Gastroesophageal sphincter (tissue), 4 donors: ENCODE measurements around the gene SNCB. TPM values are rescaled to one million over a fixed set of nuclear protein-coding genes. Genes with fewer than 3 reads are reported as not detected.

Experiments used
- ATAC-seq: fragments of 150-250 bp; one replicate; pipeline ENCODE4 v1.9.1; 2016; ENCODE audit warnings: mild to moderate bottlenecking, moderate library complexity
- H3K27ac ChIP-seq, 4 donors: fragments of 200-600 bp; sonication (generic) in 3 of 4; 1 replicate in 3 of 4; 2 replicates in 1 of 4; pipeline ENCODE4 v1.5.1; 2016 to 2019
- H3K27me3 ChIP-seq: fragments of 200-600 bp; sonication (generic); one replicate; pipeline ENCODE4 v1.5.1; 2019
- H3K36me3 ChIP-seq, 2 donors: fragments of 200-600 bp; sonication (generic); one replicate each; pipeline ENCODE4 v1.5.1; 2019; ENCODE audit warnings: control low read depth in 1 of 2
- H3K4me1 ChIP-seq, 3 donors: fragments of 200-600 bp; sonication (generic); 1 replicate in 2 of 3; 2 replicates in 1 of 3; pipeline ENCODE4 v1.5.1; 2016 to 2019; ENCODE audit warnings: control low read depth in 2 of 3
- H3K4me3 ChIP-seq, 2 donors: fragments of 200-600 bp; sonication (generic); one replicate each; pipeline ENCODE4 v1.5.1; 2019; ENCODE audit warnings: mild to moderate bottlenecking in 1 of 2, moderate library complexity in 1 of 2
- H3K9me3 ChIP-seq, 3 donors: fragments of 200-600 bp; sonication (generic); one replicate each; pipeline ENCODE4 v1.5.1; 2017 to 2019; ENCODE audit warnings: control low read depth in 2 of 3
- CTCF ChIP-seq, 4 experiments: fragments of 200-600 bp in 2 of 4; fragments of 450-650 bp in 2 of 4; sonication (generic) in 1 of 4; IDR thresholded peaks; one replicate each; pipeline ENCODE4 v1.5.1; 2017 to 2019; ENCODE audit warnings: antibody characterized with exemption in 4 of 4, mild to moderate bottlenecking in 2 of 4, moderate library complexity in 2 of 4
- EP300 ChIP-seq: sonication (generic); formaldehyde crosslinking; IDR thresholded peaks from one replicate; pipeline ENCODE4 v1.6.1; 2017; ENCODE audit warnings: antibody characterized with exemption, mild to moderate bottlenecking
- POLR2A ChIP-seq, 2 donors: fragments of 450-650 bp; IDR thresholded peaks; one replicate each; pipeline ENCODE4 v1.6.1; 2017; ENCODE audit warnings: antibody characterized with exemption in 2 of 2, mild to moderate bottlenecking in 2 of 2, moderate library complexity in 1 of 2
- POLR2AphosphoS5 ChIP-seq: sonication (generic); formaldehyde crosslinking; IDR thresholded peaks from one replicate; pipeline ENCODE4 v1.6.1; 2017; ENCODE audit warnings: antibody characterized with exemption
- WGBS, 2 donors: methylation state at CpG; one replicate each; pipeline ENCODE4 v1.1.5; 2018; ENCODE audit warnings: low coverage in 1 of 2; 5-methylcytosine and 5-hydroxymethylcytosine counted together
- total RNA-seq, 4 donors: library from RNA; depleted of rRNA; stranded (reverse); fragments of >200 nt; gene quantifications; one replicate each; pipeline ENCODE4 v1.1.0, GENCODE V29; 2016

The SNCB gene
- total RNA-seq, 4 donors from 2014 or later: not detected

DNA sequence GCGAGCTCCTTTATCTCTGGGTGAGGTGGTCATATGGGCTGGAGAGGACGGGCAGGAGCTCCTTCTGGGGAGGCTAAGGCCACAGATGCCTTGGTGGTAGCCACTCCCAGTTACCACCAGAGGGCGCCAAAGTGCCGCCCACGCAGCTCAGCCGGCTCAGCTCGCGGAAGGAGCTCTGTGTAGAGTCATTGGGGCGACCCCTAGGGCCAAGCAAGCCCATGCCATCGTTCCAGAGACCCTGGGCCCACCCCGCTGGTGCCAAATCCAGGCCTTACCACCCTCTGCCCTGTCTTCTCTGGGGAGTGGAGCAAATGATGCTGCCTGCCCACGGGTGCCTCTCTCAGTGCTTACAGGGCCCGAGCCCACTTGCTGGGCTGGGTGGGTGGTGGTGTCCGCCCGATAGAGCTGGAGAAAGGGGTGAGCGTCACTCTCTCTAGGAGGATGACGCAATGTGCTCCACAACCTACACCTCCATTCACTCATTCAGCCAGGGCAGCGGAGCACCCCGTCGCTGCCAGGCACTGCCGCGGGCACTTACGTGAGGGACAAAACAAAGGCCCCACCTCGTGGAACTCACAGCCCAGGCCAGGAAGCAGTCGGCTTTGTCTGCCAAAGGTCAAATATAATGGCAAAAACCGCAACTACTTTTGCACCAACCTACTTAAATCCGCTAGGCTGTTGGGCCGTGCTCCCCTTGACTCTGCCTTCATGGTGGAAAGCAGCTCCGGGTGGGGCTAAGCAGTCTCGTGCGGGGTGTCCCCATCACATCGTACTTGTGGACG, 30.7 kb upstream of the SNCB start:
- no peak overlapping the region for H3K4me3 ChIP-seq
- peak; percentile 73 for ATAC-seq
- H3K27me3 ChIP-seq: peaks cover 50% of the 10 kb centered on the region
- peaks cover 0 to 25% (median 15%) of the 10 kb centered on the region in 3 donors for H3K4me1 ChIP-seq
- WGBS, 2 donors: 3 to 79% methylated on average over 6 to 7 of the region's 33 CpGs
- peaks cover 0 to 18% of the 10 kb centered on the region in 2 donors for H3K36me3 ChIP-seq
- no peaks in the 10 kb centered on the region for H3K9me3 ChIP-seq
- TF ChIP-seq CTCF (IDR thresholded peaks at IDR 0.05) (peak in 3 of 4 experiments; percentile 73 to 98 (median 83)), POLR2AphosphoS5 (no peak)
- H3K27ac ChIP-seq: no peak overlapping the region

- no peak for ATAC-seq
- WGBS, 2 donors: 80% methylated on average over 1 of the region's 1 CpG; no CpG with 5 or more reads in 1 of the 2 donors
These were observed 30.2 kb upstream of the SNCB start for GRCh38 chr5:176660530-176660859.

GRCh38 chr5:176659860-176660461, 29.6 kb upstream of the SNCB start:
- no peak for ATAC-seq
- peaks cover 0 to 29% of the 10 kb centered on the region in 2 donors for H3K36me3 ChIP-seq
- no peak overlapping the region for H3K27ac ChIP-seq
- H3K27me3 ChIP-seq: peaks cover 39% of the 10 kb centered on the region
- WGBS, 2 donors: 61 to 100% methylated on average over 1 to 4 of the region's 4 CpGs
- TF ChIP-seq CTCF (IDR thresholded peaks at IDR 0.05) (no peak), POLR2A (IDR thresholded peaks at IDR 0.05) (no peak), POLR2AphosphoS5 (no peak), EP300 (no peak)
- no peak overlapping the region for H3K4me3 ChIP-seq
- H3K4me1 ChIP-seq: peaks cover 0 to 25% (median 15%) of the 10 kb centered on the region in 3 donors
- H3K9me3 ChIP-seq: no peaks in the 10 kb centered on the region

More at GRCh38 chr5:176660530-176660859, 30.2 kb upstream of the SNCB start:
- Histone ChIP-seq H3K27ac (no peak overlapping the region), H3K9me3 (no peaks in the 10 kb centered on the region), H3K27me3 (peaks cover 44% of the 10 kb centered on the region), H3K4me3 (no peak overlapping the region), H3K36me3 (peaks cover 0 to 23% of the 10 kb centered on the region in 2 donors), H3K4me1 (peaks cover 0 to 25% (median 15%) of the 10 kb centered on the region in 3 donors)
- TF ChIP-seq EP300 (no peak), POLR2AphosphoS5 (no peak), POLR2A (IDR thresholded peaks at IDR 0.05) (no peak), CTCF (IDR thresholded peaks at IDR 0.05) (no peak)

GRCh38 chr5:176659512-176659839, 29.1 kb upstream of the SNCB start:
- TF ChIP-seq POLR2AphosphoS5 (no peak), POLR2A (IDR thresholded peaks at IDR 0.05) (no peak), EP300 (no peak), CTCF (IDR thresholded peaks at IDR 0.05) (no peak)
- 61 to 74% methylated on average over 6 to 7 of the region's 7 CpGs for WGBS, 2 donors
- H3K4me1 ChIP-seq: peaks cover 0 to 25% (median 15%) of the 10 kb centered on the region in 3 donors
- H3K4me3 ChIP-seq: no peak overlapping the region
- H3K27ac ChIP-seq: no peak overlapping the region
- peaks cover 34% of the 10 kb centered on the region for H3K27me3 ChIP-seq
- no peak for ATAC-seq
- H3K36me3 ChIP-seq: peaks cover 0 to 34% of the 10 kb centered on the region in 2 donors
- H3K9me3 ChIP-seq: no peaks in the 10 kb centered on the region
